GM12891 (cell line): ENCODE results near the gene SCNN1B.

ENCODE experiments used
- POLR2A ChIP-seq: IDR thresholded peaks from 2 replicates; pipeline ENCODE4 v1.6.1; 2011; ENCODE audit warnings: low read depth, low read length, control low read depth
- POLR2AphosphoS5 ChIP-seq: IDR thresholded peaks from 2 replicates; pipeline ENCODE4 v1.6.1; 2011; ENCODE audit warnings: low read depth, low read length, control low read depth
- TAF1 ChIP-seq: IDR thresholded peaks from 2 replicates; pipeline ENCODE4 v1.6.1; 2011; ENCODE audit warnings: low read depth, low read length, control low read depth

GRCh38 chr16:23384878-23385277 lies 82.8 kb downstream of the SCNN1B start:
- TF ChIP-seq POLR2AphosphoS5 (no peak), POLR2A (no peak), TAF1 (no peak)
